Uterus (tissue), 2 donors: ENCODE data around the gene DDR2.

Source experiments
- CTCF ChIP-seq, 4 experiments: fragments of 200-600 bp in 2 of 4; fragments of 450-650 bp in 2 of 4; sonication (generic) in 2 of 4; IDR thresholded peaks; one replicate each; pipeline ENCODE4 v1.5.1; 2016 to 2019; ENCODE audit warnings: antibody characterized with exemption in 4 of 4, mild to moderate bottlenecking in 2 of 4, moderate library complexity in 1 of 4
- POLR2A ChIP-seq, 2 donors: fragments of 450-650 bp; IDR thresholded peaks; one replicate each; pipeline ENCODE4 v1.6.1; 2016; ENCODE audit warnings: antibody characterized with exemption in 2 of 2, mild to moderate bottlenecking in 1 of 2, moderate library complexity in 1 of 2

DNA sequence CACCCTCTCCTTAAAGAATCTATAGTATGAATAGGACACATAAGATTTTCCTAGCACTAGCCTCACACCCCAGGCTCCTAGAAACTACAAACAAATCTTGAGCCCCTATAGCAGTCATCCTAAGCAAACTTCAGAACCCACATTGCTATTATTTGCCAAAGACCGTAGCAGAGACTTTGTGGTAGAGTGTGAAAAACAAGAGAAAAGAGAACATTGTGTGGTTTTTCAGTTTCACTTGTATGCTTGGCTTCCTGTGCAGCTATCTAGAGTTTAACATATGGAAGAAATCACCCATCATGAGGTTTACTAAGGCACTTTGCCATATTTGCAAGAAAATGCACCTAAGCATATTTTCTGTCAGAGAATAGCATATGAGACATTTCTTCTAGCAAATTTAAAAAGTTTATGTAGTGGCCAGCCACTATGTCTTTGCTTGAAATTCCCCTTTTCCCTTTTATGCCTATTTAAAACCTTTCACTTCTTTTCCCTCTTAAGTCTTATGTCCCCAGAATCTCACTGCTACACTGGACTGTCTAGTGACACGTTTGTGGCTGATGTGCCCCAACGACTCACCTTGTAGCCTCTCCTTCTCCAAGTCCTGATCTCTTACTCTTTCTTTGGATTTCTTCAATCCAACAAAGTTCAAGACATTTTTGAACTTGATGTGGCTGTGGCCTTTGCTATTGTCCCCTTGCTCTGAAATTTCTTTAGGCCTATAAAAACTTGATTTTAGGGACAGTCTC is 203.1 kb downstream of the DDR2 start:
- TF ChIP-seq POLR2A (IDR thresholded peaks at IDR 0.05), result no peak
- TF ChIP-seq CTCF (IDR thresholded peaks at IDR 0.05), result no peak
